ENCODE measurements around the gene PHF2. TPM values are rescaled to one million over a fixed set of nuclear protein-coding genes. Genes with fewer than 3 reads are reported as not detected.

Gene PHF2
- total RNA-seq, 1 donor from 2014 or later, result 14.2 TPM

- DNase-seq (ENCODE audit: low read depth, low spot score), result no peak
Observed at GRCh38 chr9:93676310-93677047, 100.1 kb downstream of the PHF2 start.

- DNase-seq (ENCODE audit: low read depth, low spot score), result no peak
Observed at GRCh38 chr9:93677048-93677571, 100.7 kb downstream of the PHF2 start.

GRCh38 chr9:93677641-93678136 lies 101.3 kb downstream of the PHF2 start:
- DNase-seq (ENCODE audit: low read depth, low spot score), result no peak

- DNase-seq (ENCODE audit: low read depth, low spot score), result no peak
Observed at GRCh38 chr9:93678199-93679019, 102.0 kb downstream of the PHF2 start.

- no peak for DNase-seq (ENCODE audit: low read depth, low spot score)
Observed at GRCh38 chr9:93679536-93680442, 103.4 kb downstream of the PHF2 start.

GRCh38 chr9:93680443-93681268 lies 104.3 kb downstream of the PHF2 start:
- DNase-seq (ENCODE audit: low read depth, low spot score), result no peak

- no peak for DNase-seq (ENCODE audit: low read depth, low spot score)
Observed at GRCh38 chr9:93681269-93682154, 105.1 kb downstream of the PHF2 start.

GRCh38 chr9:93682155-93682968 lies 106.0 kb downstream of the PHF2 start:
- peak; percentile 19 for DNase-seq (ENCODE audit: low read depth, low spot score)

- DNase-seq (ENCODE audit: low read depth, low spot score), result no peak
Observed at GRCh38 chr9:93683331-93684134, 107.1 kb downstream of the PHF2 start.

- DNase-seq (ENCODE audit: low read depth, low spot score), result no peak
Observed at GRCh38 chr9:93684161-93684765, 107.9 kb downstream of the PHF2 start.

- no peak for DNase-seq (ENCODE audit: low read depth, low spot score)
Observed at GRCh38 chr9:93684806-93685543, 108.6 kb downstream of the PHF2 start.

- DNase-seq (ENCODE audit: low read depth, low spot score), result no peak
Observed at GRCh38 chr9:93686127-93686879, 109.9 kb downstream of the PHF2 start.

GRCh38 chr9:93686880-93687236 lies 110.5 kb downstream of the PHF2 start:
- no peak for DNase-seq (ENCODE audit: low read depth, low spot score)

- no peak for DNase-seq (ENCODE audit: low read depth, low spot score)
Observed at GRCh38 chr9:93690618-93691017, 114.2 kb downstream of the PHF2 start.

GRCh38 chr9:93693129-93693528 lies 116.7 kb downstream of the PHF2 start:
- DNase-seq (ENCODE audit: low read depth, low spot score), result no peak

Measured in pulmonary artery endothelial cell (primary cell).